ENCODE results near the gene PRR5L.

Gene PRR5L

DNA sequence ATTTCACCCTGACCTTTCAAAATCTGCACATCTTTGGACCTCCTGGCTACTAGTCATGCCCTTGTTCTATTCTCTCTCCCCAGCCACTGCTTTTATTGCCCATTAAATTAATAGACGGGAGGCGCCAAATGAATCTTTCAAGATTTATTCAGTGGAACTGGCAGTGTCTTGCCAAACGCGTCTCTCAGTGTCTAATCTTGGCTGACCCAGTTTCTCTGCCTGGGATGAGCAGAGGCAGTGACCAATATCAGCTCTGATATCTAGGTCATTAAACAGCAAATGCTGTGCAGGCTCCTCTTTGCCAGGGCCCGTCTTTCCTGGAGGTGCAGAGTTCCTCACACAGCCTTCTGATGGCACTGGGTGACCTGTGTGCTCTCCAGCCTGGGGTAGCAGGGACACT lies 140.0 kb downstream of the PRR5L start:
- TF ChIP-seq, protein P1, sequence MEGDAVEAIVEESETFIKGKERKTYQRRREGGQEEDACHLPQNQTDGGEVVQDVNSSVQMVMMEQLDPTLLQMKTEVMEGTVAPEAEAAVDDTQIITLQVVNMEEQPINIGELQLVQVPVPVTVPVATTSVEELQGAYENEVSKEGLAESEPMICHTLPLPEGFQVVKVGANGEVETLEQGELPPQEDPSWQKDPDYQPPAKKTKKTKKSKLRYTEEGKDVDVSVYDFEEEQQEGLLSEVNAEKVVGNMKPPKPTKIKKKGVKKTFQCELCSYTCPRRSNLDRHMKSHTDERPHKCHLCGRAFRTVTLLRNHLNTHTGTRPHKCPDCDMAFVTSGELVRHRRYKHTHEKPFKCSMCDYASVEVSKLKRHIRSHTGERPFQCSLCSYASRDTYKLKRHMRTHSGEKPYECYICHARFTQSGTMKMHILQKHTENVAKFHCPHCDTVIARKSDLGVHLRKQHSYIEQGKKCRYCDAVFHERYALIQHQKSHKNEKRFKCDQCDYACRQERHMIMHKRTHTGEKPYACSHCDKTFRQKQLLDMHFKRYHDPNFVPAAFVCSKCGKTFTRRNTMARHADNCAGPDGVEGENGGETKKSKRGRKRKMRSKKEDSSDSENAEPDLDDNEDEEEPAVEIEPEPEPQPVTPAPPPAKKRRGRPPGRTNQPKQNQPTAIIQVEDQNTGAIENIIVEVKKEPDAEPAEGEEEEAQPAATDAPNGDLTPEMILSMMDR (conservative IDR thresholded peaks at IDR 0.05; ENCODE audit: control insufficient read depth, insufficient read depth, low read depth, low read length), result no peak
- no peak overlapping the region for H3K4me3 ChIP-seq (ENCODE audit: control insufficient read depth, low read depth, low read length)

DNA sequence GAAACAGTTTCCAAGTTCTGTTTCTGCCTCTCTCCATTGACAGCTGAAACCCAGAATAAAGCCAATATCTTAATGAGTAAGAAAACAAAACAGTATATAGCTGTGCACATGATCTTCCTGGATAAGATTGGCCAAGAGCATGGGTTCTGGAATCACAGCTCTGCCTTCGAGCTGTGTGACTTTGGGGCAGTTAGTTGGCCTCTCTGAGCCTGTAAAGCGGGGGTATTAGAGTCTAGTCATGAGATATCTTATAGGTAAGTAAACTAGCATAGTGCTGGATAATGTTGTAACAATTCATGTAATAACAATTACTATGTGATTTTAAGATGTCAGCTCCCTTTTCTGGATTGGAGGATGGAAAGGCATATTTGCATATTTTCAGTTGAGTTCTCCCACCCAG lies 140.5 kb downstream of the PRR5L start:
- DNase-seq (ENCODE audit: low read depth), result no peak
- TF ChIP-seq, protein P1 (conservative IDR thresholded peaks at IDR 0.05; ENCODE audit: control insufficient read depth, insufficient read depth, low read depth, low read length), result no peak
- no peak overlapping the region for H3K4me3 ChIP-seq (ENCODE audit: control insufficient read depth, low read depth, low read length)

More for the DNA sequence above, 140.0 kb downstream of the PRR5L start:
- DNase-seq (ENCODE audit: low read depth), result no peak

DNA sequence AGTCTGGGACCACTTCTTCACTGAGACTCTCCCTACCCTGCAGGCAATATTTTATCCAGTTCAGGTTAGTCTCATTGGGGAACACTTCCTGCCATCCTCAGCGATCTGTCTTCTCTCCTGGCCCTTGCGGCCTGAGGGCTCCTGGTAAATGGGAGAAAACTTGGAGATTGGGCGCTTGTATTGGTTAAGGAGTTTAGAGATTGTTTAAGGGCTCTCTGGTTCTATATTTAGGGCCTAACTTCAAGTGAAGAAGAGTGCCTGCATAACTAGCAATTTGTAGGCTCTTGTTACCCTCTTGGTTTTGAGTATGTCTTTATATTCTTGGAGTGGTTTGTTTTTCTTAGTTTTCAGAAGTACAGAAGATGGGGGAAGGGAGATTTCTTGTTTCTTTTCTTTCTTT lies 141.3 kb downstream of the PRR5L start:
- no peak for DNase-seq (ENCODE audit: low read depth)
- TF ChIP-seq, protein P1 (conservative IDR thresholded peaks at IDR 0.05; ENCODE audit: control insufficient read depth, insufficient read depth, low read depth, low read length), result no peak
- H3K4me3 ChIP-seq (ENCODE audit: control insufficient read depth, low read depth, low read length), result no peak overlapping the region

DNA sequence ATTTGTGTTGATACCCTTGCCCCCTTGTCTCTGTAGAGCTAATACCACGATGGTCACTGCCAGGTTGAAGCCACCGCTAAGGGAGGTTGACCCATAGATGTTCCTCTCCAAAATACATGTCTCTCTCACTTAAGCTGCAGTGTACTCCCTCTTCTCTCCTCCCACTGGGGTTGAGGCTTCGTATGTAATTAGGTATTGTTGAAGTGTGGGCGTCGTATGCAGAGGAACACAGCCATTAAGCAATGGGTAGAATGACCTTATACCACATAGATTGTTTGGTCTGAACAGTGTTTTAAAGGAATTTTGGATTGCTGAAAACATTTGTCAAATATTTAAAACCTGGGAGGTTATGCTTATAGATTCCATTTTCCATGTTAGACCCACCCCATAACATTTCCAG lies 142.0 kb downstream of the PRR5L start:
- no peak for DNase-seq (ENCODE audit: low read depth)
- H3K4me3 ChIP-seq (ENCODE audit: control insufficient read depth, low read depth, low read length), result no peak overlapping the region
- TF ChIP-seq, protein P1 (conservative IDR thresholded peaks at IDR 0.05; ENCODE audit: control insufficient read depth, insufficient read depth, low read depth, low read length), result no peak

DNA sequence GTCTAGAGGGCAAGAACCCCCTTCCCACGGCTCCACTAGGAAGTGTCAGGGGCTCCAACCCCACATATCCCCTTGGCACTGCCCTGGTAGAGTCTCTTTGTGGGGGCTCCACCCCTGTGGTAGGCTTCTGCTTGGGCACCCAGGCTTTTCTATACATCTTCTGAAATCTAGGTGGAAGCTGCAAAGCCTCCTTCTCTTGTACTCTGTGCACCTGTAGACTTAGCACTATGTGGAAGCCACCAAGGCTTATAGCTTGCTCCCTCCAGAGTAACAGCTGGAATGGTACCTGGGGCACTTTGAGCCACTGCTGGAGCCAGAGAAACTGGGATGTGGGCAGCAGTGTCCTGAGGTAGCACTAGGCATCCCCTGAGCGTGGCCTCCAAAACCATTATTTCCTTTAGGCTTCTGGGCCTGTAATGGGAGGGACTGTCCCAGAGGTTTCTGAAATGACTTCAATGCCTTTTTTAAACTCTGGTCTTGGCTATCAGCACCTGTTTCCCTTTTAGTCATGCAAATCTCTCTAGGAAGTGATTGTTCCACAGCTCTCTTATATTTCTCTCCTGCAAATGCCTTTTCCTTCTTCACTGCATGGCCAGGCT lies 145.6 kb downstream of the PRR5L start:
- TF ChIP-seq, protein P1 (conservative IDR thresholded peaks at IDR 0.05; ENCODE audit: control insufficient read depth, insufficient read depth, low read depth, low read length), result no peak
- no peak for DNase-seq (ENCODE audit: low read depth)
- no peak overlapping the region for H3K4me3 ChIP-seq (ENCODE audit: control insufficient read depth, low read depth, low read length)

DNA sequence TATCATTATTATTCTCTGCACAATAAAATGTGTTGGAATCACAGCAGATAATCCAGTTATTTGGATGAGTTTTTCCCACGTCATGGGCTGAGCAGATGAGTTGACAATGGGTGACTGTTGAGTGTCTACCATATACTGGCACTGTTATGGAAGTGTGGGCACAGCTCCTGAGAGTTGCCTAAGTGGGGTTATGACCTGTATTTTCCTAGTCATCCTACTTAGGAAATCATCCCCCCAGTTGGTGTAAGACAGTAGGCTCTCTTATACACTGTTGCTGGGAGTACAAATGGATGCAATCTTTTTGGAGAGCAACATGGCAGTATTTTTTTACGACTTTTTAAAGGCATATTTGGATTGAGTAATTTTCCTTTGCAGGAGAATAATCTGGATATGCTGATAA lies 147.6 kb downstream of the PRR5L start:
- H3K4me3 ChIP-seq (ENCODE audit: control insufficient read depth, low read depth, low read length), result no peak overlapping the region
- DNase-seq (ENCODE audit: low read depth), result peak; percentile 3
- TF ChIP-seq, protein P1 (conservative IDR thresholded peaks at IDR 0.05; ENCODE audit: control insufficient read depth, insufficient read depth, low read depth, low read length), result no peak

DNA sequence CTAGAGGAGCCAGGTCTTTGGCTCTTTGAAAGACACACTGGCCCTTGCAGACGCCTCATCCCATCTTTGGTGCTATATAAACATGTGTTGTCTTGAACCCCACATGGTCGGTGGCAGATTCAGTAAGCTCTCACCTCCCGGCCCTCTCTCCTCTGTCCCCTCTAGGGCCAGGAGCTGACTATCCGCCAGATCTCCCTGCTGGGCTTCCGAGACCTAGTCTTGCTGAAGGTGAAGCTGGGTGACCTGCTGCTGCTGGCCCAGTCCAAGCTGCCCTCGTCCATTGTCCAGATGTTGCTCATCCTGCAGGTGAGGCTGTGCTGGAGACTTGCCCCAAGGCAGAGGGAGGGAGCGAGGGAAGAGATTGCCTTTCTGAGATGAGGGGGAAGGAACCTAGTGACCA lies 150.0 kb downstream of the PRR5L start:
- no peak for DNase-seq (ENCODE audit: low read depth)
- H3K4me3 ChIP-seq (ENCODE audit: control insufficient read depth, low read depth, low read length), result no peak overlapping the region
- TF ChIP-seq, protein P1 (conservative IDR thresholded peaks at IDR 0.05; ENCODE audit: control insufficient read depth, insufficient read depth, low read depth, low read length), result no peak

Data from fibroblast of mammary gland (primary cell).